ENCODE measurements around the gene SERBP1. TPM values are rescaled to one million over a fixed set of nuclear protein-coding genes. Genes with fewer than 3 reads are reported as not detected.

The SERBP1 gene
- total RNA-seq, 1 experiment from 2014 or later: 325 TPM

DNA sequence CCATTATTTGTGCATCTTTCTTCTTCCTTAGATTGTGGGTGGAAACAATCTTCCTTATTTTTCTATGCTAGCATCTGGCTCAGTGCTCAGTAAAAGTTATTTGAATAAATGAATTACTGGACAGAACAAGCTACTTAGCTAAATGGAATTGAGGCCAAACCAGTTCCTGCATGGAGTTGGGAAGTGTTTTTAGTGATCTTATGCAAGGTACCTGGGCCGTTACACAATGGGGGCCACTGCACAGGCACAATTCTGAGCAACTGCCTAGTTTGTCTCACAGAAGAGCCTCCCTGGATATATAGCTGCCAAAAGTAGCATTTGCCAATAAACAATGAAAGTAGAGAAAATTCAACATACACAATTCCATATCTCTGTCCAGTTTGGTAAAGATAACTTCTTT lies 27.0 kb upstream of the SERBP1 start:
- CTCF ChIA-PET: no interaction called here
- POLR2A ChIA-PET: no interaction called here
- H4K20me1 ChIP-seq (ENCODE audit: insufficient read depth): no peaks in the 10 kb centered on the region
- H3K9ac ChIP-seq (ENCODE audit: low read length): no peak overlapping the region
- no peaks in the 10 kb centered on the region for H3K27me3 ChIP-seq (ENCODE audit: insufficient read depth, low read length)
- H3K4me2 ChIP-seq (ENCODE audit: low read length): no peak overlapping the region
- H3K9me2 ChIP-seq (ENCODE audit: insufficient read depth): no peaks in the 10 kb centered on the region
- peaks cover 0 to 9% of the 10 kb centered on the region in 2 experiments; a peak in 1 of 4 replicates for H3K4me1 ChIP-seq (ENCODE audit: control insufficient read depth in 1 of 2, insufficient read depth in 2 of 2, low read length in 2 of 2)
- TF ChIP-seq SIN3A (IDR thresholded peaks at IDR 0.05; ENCODE audit: low read depth): no peak
- TF ChIP-seq YY1 (IDR thresholded peaks at IDR 0.05; ENCODE audit: extremely low read depth, insufficient replicate concordance, low read depth, low read length): no peak
- no peak for TF ChIP-seq ZBTB33 (IDR thresholded peaks at IDR 0.05; ENCODE audit: extremely low read depth, insufficient replicate concordance, low read length)
- no peak for TF ChIP-seq POLR2A (IDR thresholded peaks at IDR 0.05; ENCODE audit: borderline replicate concordance, extremely low read depth, insufficient read depth, insufficient read length)
- TF ChIP-seq POLR2AphosphoS5 (IDR thresholded peaks at IDR 0.05; ENCODE audit: low read depth, low read length): no peak
- TF ChIP-seq JUND (IDR thresholded peaks at IDR 0.05): no peak
- no peak for TF ChIP-seq SP1 (IDR thresholded peaks at IDR 0.05; ENCODE audit: low read depth)
- no peak for TF ChIP-seq CBX3 (IDR thresholded peaks at IDR 0.05; ENCODE audit: low read depth)
- TF ChIP-seq, protein P1, sequence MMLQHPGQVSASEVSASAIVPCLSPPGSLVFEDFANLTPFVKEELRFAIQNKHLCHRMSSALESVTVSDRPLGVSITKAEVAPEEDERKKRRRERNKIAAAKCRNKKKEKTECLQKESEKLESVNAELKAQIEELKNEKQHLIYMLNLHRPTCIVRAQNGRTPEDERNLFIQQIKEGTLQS (IDR thresholded peaks at IDR 0.05): no peak
- no peak for TF ChIP-seq EZH2 (IDR thresholded peaks at IDR 0.05)
- TF ChIP-seq ZNF274 (IDR thresholded peaks at IDR 0.05; ENCODE audit: low read depth, low read length): no peak
- TF ChIP-seq CTCF (IDR thresholded peaks at IDR 0.05 in 2 of 3, conservative IDR thresholded peaks at IDR 0.05 in 1 of 3; ENCODE audit: borderline replicate concordance in 1 of 3, insufficient read depth in 1 of 3, low read depth in 2 of 3, low read length in 2 of 3): no peak
- DNase-seq (ENCODE audit: low read depth, low spot score) (no peak), ATAC-seq (no peak)
- H3K36me3 ChIP-seq (ENCODE audit: control insufficient read depth in 1 of 2, insufficient read depth in 2 of 2, low read length in 2 of 2): no peaks in the 10 kb centered on the region
- H3K79me2 ChIP-seq (ENCODE audit: insufficient read depth, low read length): no peaks in the 10 kb centered on the region
- RAD21 ChIA-PET (ENCODE audit: low non-redundant PET in 1 of 2, low total read pairs in 2 of 2, uncharacterized antibody in 2 of 2, unreplicated experiment in 2 of 2): no interaction called here
- intact Hi-C loops (cut with micrococcal nuclease): no loop called here
- no peaks in the 10 kb centered on the region for H3K9me3 ChIP-seq (ENCODE audit: control insufficient read depth in 1 of 2, insufficient read depth in 1 of 2, low read depth in 1 of 2, low read length in 2 of 2)
- no TSS peak for BruUV-seq (replicated peaks)
- H3K4me3 ChIP-seq (replicated peaks in 1 of 2; ENCODE audit: low read depth in 1 of 2, low read length in 2 of 2): no peak overlapping the region
- H3K27ac ChIP-seq (ENCODE audit: low read depth, low read length): no peak overlapping the region
- H2AFZ ChIP-seq (ENCODE audit: low read depth, low read length, poor library complexity, severe bottlenecking): no peak overlapping the region
